BLaER1 (cell line): ENCODE measurements around the gene CHCHD4.
A peak's percentile ranks its signal among the peaks of the same experiment; 100 is the strongest.

ENCODE experiments used
- H3K27ac ChIP-seq: shearing (Covaris generic); formaldehyde crosslinking; 2 replicates; pipeline ENCODE4 v1.8.1; 2022
- H3K27me3 ChIP-seq: shearing (Covaris generic); formaldehyde crosslinking; 2 replicates; pipeline ENCODE4 v1.8.1; 2022
- H3K36me3 ChIP-seq: shearing (Covaris generic); formaldehyde crosslinking; 2 replicates; pipeline ENCODE4 v1.8.1; 2022
- H3K4me1 ChIP-seq: shearing (Covaris generic); formaldehyde crosslinking; 2 replicates; pipeline ENCODE4 v1.8.1; 2022
- H3K4me2 ChIP-seq: shearing (Covaris generic); formaldehyde crosslinking; 2 replicates; pipeline ENCODE4 v1.8.1; 2022
- H3K4me3 ChIP-seq: shearing (Covaris generic); formaldehyde crosslinking; 2 replicates; pipeline ENCODE4 v1.8.1; 2022
- H3K9ac ChIP-seq: shearing (Covaris generic); formaldehyde crosslinking; 2 replicates; pipeline ENCODE4 v1.8.1; 2022
- H3K9me3 ChIP-seq: shearing (Covaris generic); formaldehyde crosslinking; 2 replicates; pipeline ENCODE4 v1.8.1; 2022
- H4K20me1 ChIP-seq: shearing (Covaris generic); formaldehyde crosslinking; 2 replicates; pipeline ENCODE4 v1.8.1; 2022
- Cebpa-rat ChIP-seq: shearing (Covaris generic); IDR thresholded peaks from 2 replicates; pipeline ENCODE4 v1.8.1; 2022

Gene CHCHD4

GRCh38 chr3:14129296-14129695 is 4.6 kb upstream of the CHCHD4 start:
- no peaks in the 10 kb centered on the region for H3K27me3 ChIP-seq
- H3K36me3 ChIP-seq = peaks cover 77% of the 10 kb centered on the region
- peaks cover 62% of the 10 kb centered on the region for H4K20me1 ChIP-seq
- H3K27ac ChIP-seq = no peak overlapping the region
- no peak for TF ChIP-seq Cebpa-rat
- H3K4me2 ChIP-seq = no peak overlapping the region
- no peak overlapping the region for H3K9ac ChIP-seq
- no peaks in the 10 kb centered on the region for H3K9me3 ChIP-seq
- H3K4me3 ChIP-seq = no peak overlapping the region
- H3K4me1 ChIP-seq = peaks cover 17% of the 10 kb centered on the region

GRCh38 chr3:14128724-14129123 is 4.1 kb upstream of the CHCHD4 start:
- no peak for TF ChIP-seq Cebpa-rat
- Histone ChIP-seq H3K27ac (no peak overlapping the region), H3K4me2 (no peak overlapping the region), H3K27me3 (no peaks in the 10 kb centered on the region), H3K4me1 (peaks cover 19% of the 10 kb centered on the region), H3K9ac (no peak overlapping the region), H3K9me3 (no peaks in the 10 kb centered on the region), H3K36me3 (peaks cover 72% of the 10 kb centered on the region), H4K20me1 (peaks cover 59% of the 10 kb centered on the region), H3K4me3 (no peak overlapping the region)

- peaks cover 30% of the 10 kb centered on the region for H3K4me1 ChIP-seq
- no peak overlapping the region for H3K27ac ChIP-seq
- H3K4me2 ChIP-seq = no peak overlapping the region
- H3K27me3 ChIP-seq = no peaks in the 10 kb centered on the region
- peaks cover 59% of the 10 kb centered on the region for H4K20me1 ChIP-seq
- H3K4me3 ChIP-seq = no peak overlapping the region
- H3K36me3 ChIP-seq = peaks cover 61% of the 10 kb centered on the region
- no peaks in the 10 kb centered on the region for H3K9me3 ChIP-seq
- TF ChIP-seq Cebpa-rat = no peak
- H3K9ac ChIP-seq = no peak overlapping the region; the same call in 1 of the 2 replicates
Observed at GRCh38 chr3:14127516-14128161, 3.0 kb upstream of the CHCHD4 start.

GRCh38 chr3:14126887-14127505 is 2.3 kb upstream of the CHCHD4 start:
- Histone ChIP-seq H3K36me3 (peaks cover 58% of the 10 kb centered on the region), H3K9ac (peak overlapping the region; percentile 90; the same call in 1 of the 2 replicates), H3K4me2 (peak overlapping the region; percentile 90), H3K4me3 (no peak overlapping the region), H3K4me1 (peaks cover 33% of the 10 kb centered on the region), H3K27me3 (no peaks in the 10 kb centered on the region), H4K20me1 (peaks cover 59% of the 10 kb centered on the region), H3K9me3 (no peaks in the 10 kb centered on the region), H3K27ac (no peak overlapping the region)
- TF ChIP-seq Cebpa-rat = no peak

- Histone ChIP-seq H3K4me1 (peaks cover 33% of the 10 kb centered on the region), H4K20me1 (peaks cover 57% of the 10 kb centered on the region), H3K27me3 (no peaks in the 10 kb centered on the region), H3K4me2 (peak overlapping the region; percentile 90), H3K27ac (peak overlapping the region; percentile 93), H3K9ac (peak overlapping the region; percentile 90), H3K4me3 (peak overlapping the region; percentile 90), H3K9me3 (no peaks in the 10 kb centered on the region), H3K36me3 (peaks cover 58% of the 10 kb centered on the region)
- no peak for TF ChIP-seq Cebpa-rat
Observed at GRCh38 chr3:14126017-14126886, 1.6 kb upstream of the CHCHD4 start.

GRCh38 chr3:14125193-14126016 is 735 bp upstream of the CHCHD4 start:
- H3K4me3 ChIP-seq = peak overlapping the region; percentile 90

GRCh38 chr3:14124223-14124614 is 451 bp downstream of the CHCHD4 start:
- H3K9me3 ChIP-seq = no peaks in the 10 kb centered on the region
- H4K20me1 ChIP-seq = peaks cover 40% of the 10 kb centered on the region
- H3K9ac ChIP-seq = peak overlapping the region; percentile 90
- peak overlapping the region; percentile 96 for H3K4me2 ChIP-seq
- no peaks in the 10 kb centered on the region for H3K27me3 ChIP-seq
- peak overlapping the region; percentile 90 for H3K4me3 ChIP-seq
- TF ChIP-seq Cebpa-rat = no peak
- peaks cover 57% of the 10 kb centered on the region for H3K36me3 ChIP-seq
- H3K4me1 ChIP-seq = peaks cover 33% of the 10 kb centered on the region
- peak overlapping the region; percentile 93 for H3K27ac ChIP-seq

More at GRCh38 chr3:14125193-14126016, 735 bp upstream of the CHCHD4 start:
- peaks cover 33% of the 10 kb centered on the region for H3K4me1 ChIP-seq
- H3K9ac ChIP-seq = peak overlapping the region; percentile 90
- peaks cover 48% of the 10 kb centered on the region for H4K20me1 ChIP-seq
- H3K27me3 ChIP-seq = no peaks in the 10 kb centered on the region
- TF ChIP-seq Cebpa-rat = no peak
- no peaks in the 10 kb centered on the region for H3K9me3 ChIP-seq
- peaks cover 58% of the 10 kb centered on the region for H3K36me3 ChIP-seq
- peak overlapping the region; percentile 93 for H3K27ac ChIP-seq
- H3K4me2 ChIP-seq = peak overlapping the region; percentile 90

- H3K36me3 ChIP-seq = peaks cover 57% of the 10 kb centered on the region
Observed at GRCh38 chr3:14123308-14124222, 1.1 kb downstream of the CHCHD4 start.

More at GRCh38 chr3:14123308-14124222, 1.1 kb downstream of the CHCHD4 start:
- Histone ChIP-seq H3K4me2 (peak overlapping the region; percentile 96), H4K20me1 (peaks cover 37% of the 10 kb centered on the region), H3K27ac (peak overlapping the region; percentile 93), H3K9me3 (no peaks in the 10 kb centered on the region), H3K9ac (peak overlapping the region; percentile 90), H3K4me1 (peaks cover 33% of the 10 kb centered on the region), H3K27me3 (no peaks in the 10 kb centered on the region), H3K4me3 (peak overlapping the region; percentile 90)
- no peak for TF ChIP-seq Cebpa-rat
